GM12878 (cell line): ENCODE results near the gene ME3. TPM values are rescaled to one million over a fixed set of nuclear protein-coding genes. Genes with fewer than 3 reads are reported as not detected.

ENCODE experiments used
- ATAC-seq: fragments of 200-7000 bp; cut with Tn5 transposase; 3 replicates; pipeline ENCODE4 v1.9.1; 2020; ENCODE audit warnings: mild to moderate bottlenecking, moderate library complexity
- BruUV-seq: library from RNA; stranded (reverse); fragments of 400-500 nt; replicated peaks from 2 replicates; lab custom pipeline; 2021; lab: Mats Ljungman, UMichigan
- CTCF ChIA-PET: fragments of 300-600 bp; sonication (Branson Sonifier 250); formaldehyde crosslinking; extraction: SDS; loops from one replicate; lab custom pipeline; 2021; ENCODE audit warnings: inconsistent platforms; lab: Yijun Ruan, JAX
- POLR2A ChIA-PET: fragments of 350-600 bp; formaldehyde crosslinking; extraction: SDS; loops from one replicate; lab custom pipeline; 2021; ENCODE audit warnings: inconsistent platforms; lab: Charles Lee
- RAD21 ChIA-PET: fragments of 300-600 bp; sonication (Branson Sonifier 250); formaldehyde crosslinking; loops from one replicate; lab custom pipeline; 2023; ENCODE audit warnings: antibody characterized with exemption; ENCODE audit not compliant: unreplicated experiment; lab: Charles Lee
- SMC1A ChIA-PET: fragments of 300-600 bp; sonication (Branson Sonifier 250); formaldehyde crosslinking; loops from one replicate; lab custom pipeline; 2023; ENCODE audit not compliant: unreplicated experiment, uncharacterized antibody; lab: Charles Lee
- DNase-seq: peaks from one replicate; pipeline ENCODE4 v3.0.0-alpha.2; 2011; ENCODE audit warnings: low read depth, low spot score
- FAIRE-seq: peaks from 3 replicates; lab custom pipeline; 2011; peaks lifted over from hg19 to GRCh38; lab: Jason Lieb, UNC
- H2AFZ ChIP-seq: 2 replicates; pipeline ENCODE4 v1.6.0; 2011; ENCODE audit warnings: low read depth, low read length, control low read depth; ENCODE audit not compliant: control insufficient read depth
- H3K27ac ChIP-seq: 2 replicates; pipeline ENCODE4 v1.5.1; 2011; ENCODE audit warnings: control low read depth; ENCODE audit not compliant: control insufficient read depth, insufficient read depth
- H3K27me3 ChIP-seq, 2 experiments: replicated peaks in 1 of 2; 2 replicates each; pipeline versions ENCODE4 v1.6.0 to v1.6.1; 2011; ENCODE audit warnings: low read length in 1 of 2; ENCODE audit not compliant: control insufficient read depth in 2 of 2, insufficient read depth in 2 of 2
- H3K36me3 ChIP-seq, 2 experiments: 2 replicates each; pipeline ENCODE4 v1.5.1; 2011; ENCODE audit warnings: low read length in 1 of 2; ENCODE audit not compliant: control insufficient read depth in 2 of 2, insufficient read depth in 2 of 2
- H3K4me1 ChIP-seq: 2 replicates; pipeline ENCODE4 v1.6.1; 2011; ENCODE audit warnings: mild to moderate bottlenecking, low read length, moderate library complexity, mixed read lengths; ENCODE audit not compliant: control insufficient read depth, insufficient read depth
- H3K4me2 ChIP-seq: 2 replicates; pipeline ENCODE4 v1.6.0; 2011; ENCODE audit warnings: control low read depth; ENCODE audit not compliant: control insufficient read depth, insufficient read depth
- H3K4me3 ChIP-seq: fragments of 200-600 bp; sonication (generic); 2 replicates; pipeline ENCODE4 v1.5.1; 2016
- H3K79me2 ChIP-seq: 2 replicates; pipeline ENCODE4 v1.6.0; 2011; ENCODE audit warnings: low read length; ENCODE audit not compliant: control insufficient read depth, insufficient read depth
- H3K9ac ChIP-seq: 2 replicates; pipeline ENCODE4 v1.8.0; 2011; ENCODE audit warnings: low read length, control low read depth, mixed read lengths; ENCODE audit not compliant: control insufficient read depth, insufficient read depth
- H3K9me3 ChIP-seq: replicated peaks from 3 replicates; pipeline ENCODE4 v1.5.1; 2011; ENCODE audit warnings: mild to moderate bottlenecking, low read length; ENCODE audit not compliant: control insufficient read depth, insufficient read depth
- H4K20me1 ChIP-seq: 2 replicates; pipeline ENCODE4 v1.6.0; 2011; ENCODE audit not compliant: control insufficient read depth, insufficient read depth
- EGR1 ChIP-seq, 2 experiments: IDR thresholded peaks; 1 replicate in 1 of 2; 2 replicates in 1 of 2; pipeline ENCODE4 v1.6.1; 2011 to 2012; ENCODE audit warnings: low read depth in 2 of 2, low read length in 2 of 2, borderline replicate concordance in 1 of 2, mild to moderate bottlenecking in 1 of 2, moderate library complexity in 1 of 2
- EZH2 ChIP-seq: IDR thresholded peaks from 2 replicates; pipeline ENCODE4 v1.6.1; 2012; ENCODE audit warnings: low read depth, mild to moderate bottlenecking, control low read depth, inconsistent platforms, low read length, borderline replicate concordance; ENCODE audit not compliant: control insufficient read depth
- MEF2B ChIP-seq: fragments of 450-650 bp; IDR thresholded peaks from 2 replicates; pipeline ENCODE4 v1.6.1; 2018; ENCODE audit warnings: mild to moderate bottlenecking, moderate library complexity; ENCODE audit not compliant: partially characterized antibody, poor library complexity, severe bottlenecking
- RELB ChIP-seq: fragments of 450-650 bp; IDR thresholded peaks from 2 replicates; pipeline ENCODE4 v1.6.1; 2017; ENCODE audit warnings: low read depth, mild to moderate bottlenecking, moderate library complexity
- SUZ12 ChIP-seq: fragments of 200-600 bp; sonication (generic); IDR thresholded peaks from one replicate; pipeline ENCODE4 v1.6.1; 2018; ENCODE audit warnings: antibody characterized with exemption, mild to moderate bottlenecking; ENCODE audit not compliant: unreplicated experiment
- TARDBP ChIP-seq: IDR thresholded peaks from 2 replicates; pipeline ENCODE4 v1.6.1; 2016; ENCODE audit warnings: borderline replicate concordance
- WGBS: methylation state at CpG from one replicate; pipeline ENCODE4 v1.1.6; 2016; ENCODE audit warnings: low lambda C conversion rate; ENCODE audit not compliant: insufficient replicate concordance, insufficient coverage; ENCODE audit errors: missing lambda C conversion rate; 5-methylcytosine and 5-hydroxymethylcytosine counted together
- in situ Hi-C: fragments of 300-500 bp; cut with MboI; formaldehyde crosslinking; loops from 9 replicates; pipeline ENCODE4 v1.14.3; 2018; ENCODE audit warnings: mixed read lengths
- intact Hi-C: fragments of 100-400 bp; cut with micrococcal nuclease; formaldehyde crosslinking; loops from one replicate; pipeline ENCODE4 v1.14.2; 2022; ENCODE audit not compliant: unreplicated experiment
- polyA plus RNA-seq, 11 experiments: library from polyadenylated mRNA; depleted of rRNA in 4 of 11; unstranded in 6 of 11; stranded (reverse) in 5 of 11; fragments of >200 nt; fragmentation: Nextera tagmentation in 4 of 11; fragmentation: Illumina TruSeq in 1 of 11; extraction: Ambion mirVana in 4 of 11; extraction: Trizol in 1 of 11; gene quantifications; 1 replicate in 1 of 11; 2 replicates in 10 of 11; pipeline versions ENCODE4 v1.2.1 to v1.2.3, GENCODE V29; 2011 to 2016; ENCODE audit warnings: inconsistent platforms in 2 of 11, missing spikeins in 2 of 11, low read depth in 1 of 11
- total RNA-seq, 4 experiments: library from RNA; depleted of rRNA in 3 of 4; stranded (reverse); fragments of >200 nt in 3 of 4; fragmentation: Illumina TruSeq in 1 of 4; extraction: Trizol in 1 of 4; gene quantifications; 2 replicates each; pipeline versions ENCODE4 v1.2.1 to v1.2.3, GENCODE V29; 2013 to 2021
- TF ChIP-seq, protein P1 (sequence below): IDR thresholded peaks from 2 replicates; pipeline ENCODE4 v1.6.1; 2011; ENCODE audit warnings: low read depth, low read length, improper control_type of control experiment, borderline replicate concordance
- TF ChIP-seq, protein P2 (sequence below): IDR thresholded peaks from 2 replicates; pipeline ENCODE4 v1.6.1; 2012; ENCODE audit warnings: low read length, inconsistent platforms

The ME3 gene
- total and polyA plus RNA-seq, 10 of the 15 experiments (the other 5 are each of a cell fraction or from before 2014, with no cell fraction given): 0.06 to 0.40 (median 0.19) TPM; not detected in 2

DNA sequence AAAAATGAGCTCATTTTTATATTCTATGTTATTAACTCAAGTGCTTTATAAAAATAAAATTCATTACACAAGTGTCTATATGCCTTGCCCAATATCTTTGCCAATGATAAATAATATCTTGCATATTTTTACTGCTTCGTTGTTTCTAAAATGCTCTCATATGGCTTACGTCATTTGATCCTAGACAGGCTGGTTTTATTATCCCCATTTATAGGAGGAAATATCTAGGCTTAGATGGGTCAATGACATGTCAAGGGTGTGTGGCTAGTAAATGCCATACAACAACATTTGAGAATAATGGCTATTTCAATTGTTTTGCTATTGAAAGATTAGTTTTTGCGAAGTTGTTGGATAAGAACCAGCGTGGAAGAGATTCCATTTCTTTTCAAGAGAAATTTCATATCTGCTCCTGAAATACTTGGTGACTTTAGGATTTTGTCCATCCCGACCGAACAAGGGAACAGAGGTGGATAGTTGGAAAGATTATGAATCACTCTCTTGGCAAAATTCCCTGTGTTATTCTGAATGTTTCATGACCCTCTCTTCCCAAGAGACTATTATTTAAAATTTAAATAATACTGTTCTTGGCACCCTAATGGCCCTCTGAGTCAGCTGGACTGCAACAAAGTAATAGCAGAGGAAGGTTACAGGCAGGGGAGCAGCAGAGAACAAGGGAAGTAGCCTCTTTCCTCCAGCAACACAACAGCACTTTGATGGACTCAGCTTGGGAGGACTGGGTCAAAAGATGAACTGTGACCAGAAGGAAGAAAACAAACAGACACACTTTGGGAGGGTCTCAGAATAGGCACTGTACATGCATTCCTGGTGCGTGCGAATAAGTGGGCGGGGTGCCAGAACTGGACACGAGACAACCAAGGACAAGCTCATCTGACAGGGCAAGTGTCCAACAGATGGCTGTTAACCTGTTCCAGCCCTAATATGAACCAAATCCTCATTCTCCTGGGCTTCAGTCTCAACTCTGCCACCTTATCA lies 94.5 kb downstream of the ME3 start:
- no peak overlapping the region for H3K4me2 ChIP-seq
- ATAC-seq (no peak), FAIRE-seq (no peak), DNase-seq (no peak)
- WGBS: 43% methylated on average over 10 of the region's 10 CpGs
- H3K79me2 ChIP-seq: no peaks in the 10 kb centered on the region
- no peaks in the 10 kb centered on the region for H3K9me3 ChIP-seq
- no peak overlapping the region for H3K9ac ChIP-seq
- RAD21 ChIA-PET: no interaction called here
- no peak overlapping the region for H2AFZ ChIP-seq
- CTCF ChIA-PET: interaction anchor here (1.2 kb wide), 1 partner anchor 29 kb away, joined by 3 read pairs; no protein-coding TSS in a partner anchor
- in situ Hi-C loops (no loop called here), intact Hi-C loops (no loop called here)
- peaks cover 1 to 2% of the 10 kb centered on the region in 2 experiments; a peak in 3 of 4 replicates for H3K27me3 ChIP-seq
- POLR2A ChIA-PET: no interaction called here
- H3K36me3 ChIP-seq: no peaks in the 10 kb centered on the region
- BruUV-seq: no TSS peak
- H3K4me3 ChIP-seq: no peak overlapping the region
- H4K20me1 ChIP-seq: no peaks in the 10 kb centered on the region
- SMC1A ChIA-PET: interaction anchor here (0.6 to 2.5 kb wide), 6 partner anchors 8 to 463 kb away, joined by 3 to 8 read pairs (median 4); no protein-coding TSS in a partner anchor
- TF ChIP-seq, protein P1, sequence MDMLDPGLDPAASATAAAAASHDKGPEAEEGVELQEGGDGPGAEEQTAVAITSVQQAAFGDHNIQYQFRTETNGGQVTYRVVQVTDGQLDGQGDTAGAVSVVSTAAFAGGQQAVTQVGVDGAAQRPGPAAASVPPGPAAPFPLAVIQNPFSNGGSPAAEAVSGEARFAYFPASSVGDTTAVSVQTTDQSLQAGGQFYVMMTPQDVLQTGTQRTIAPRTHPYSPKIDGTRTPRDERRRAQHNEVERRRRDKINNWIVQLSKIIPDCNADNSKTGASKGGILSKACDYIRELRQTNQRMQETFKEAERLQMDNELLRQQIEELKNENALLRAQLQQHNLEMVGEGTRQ: no peak
- TF ChIP-seq, protein P2, sequence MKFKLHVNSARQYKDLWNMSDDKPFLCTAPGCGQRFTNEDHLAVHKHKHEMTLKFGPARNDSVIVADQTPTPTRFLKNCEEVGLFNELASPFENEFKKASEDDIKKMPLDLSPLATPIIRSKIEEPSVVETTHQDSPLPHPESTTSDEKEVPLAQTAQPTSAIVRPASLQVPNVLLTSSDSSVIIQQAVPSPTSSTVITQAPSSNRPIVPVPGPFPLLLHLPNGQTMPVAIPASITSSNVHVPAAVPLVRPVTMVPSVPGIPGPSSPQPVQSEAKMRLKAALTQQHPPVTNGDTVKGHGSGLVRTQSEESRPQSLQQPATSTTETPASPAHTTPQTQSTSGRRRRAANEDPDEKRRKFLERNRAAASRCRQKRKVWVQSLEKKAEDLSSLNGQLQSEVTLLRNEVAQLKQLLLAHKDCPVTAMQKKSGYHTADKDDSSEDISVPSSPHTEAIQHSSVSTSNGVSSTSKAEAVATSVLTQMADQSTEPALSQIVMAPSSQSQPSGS: no peak
- no peak for TF ChIP-seq EZH2
- TF ChIP-seq TARDBP: no peak
- no peak for TF ChIP-seq EGR1 (IDR thresholded peaks at IDR 0.05; ENCODE audit: borderline replicate concordance in 1 of 2, low read depth in 2 of 2, low read length in 2 of 2)
- no peak for TF ChIP-seq RELB
- no peak for TF ChIP-seq MEF2B
- no peak for TF ChIP-seq SUZ12
- H3K27ac ChIP-seq: no peak overlapping the region
- no peaks in the 10 kb centered on the region for H3K4me1 ChIP-seq
